HUES48 (cell line): ENCODE results near the gene UMPS.

ENCODE experiments used
- H3K27ac ChIP-seq: one replicate; pipeline ENCODE4 v1.7.0; 2013; ENCODE audit warnings: low read depth, low read length, inconsistent platforms
- H3K27me3 ChIP-seq: 2 replicates; pipeline ENCODE4 v1.6.1; 2013; ENCODE audit warnings: mild to moderate bottlenecking, low read length; ENCODE audit not compliant: control insufficient read depth, insufficient read depth
- H3K36me3 ChIP-seq: 2 replicates; pipeline ENCODE4 v1.6.1; 2013; ENCODE audit warnings: low read length; ENCODE audit not compliant: control insufficient read depth, insufficient read depth
- H3K4me1 ChIP-seq: 2 replicates; pipeline ENCODE4 v1.6.1; 2013; ENCODE audit warnings: mild to moderate bottlenecking, low read length; ENCODE audit not compliant: control insufficient read depth, insufficient read depth
- H3K4me3 ChIP-seq: 2 replicates; pipeline ENCODE4 v1.5.1; 2013; ENCODE audit warnings: mild to moderate bottlenecking, low read depth, low read length
- H3K9ac ChIP-seq: 2 replicates; pipeline ENCODE4 v1.6.1; 2013; ENCODE audit warnings: mild to moderate bottlenecking, low read depth, low read length, moderate library complexity
- H3K9me3 ChIP-seq: 2 replicates; pipeline ENCODE4 v1.6.1; 2013; ENCODE audit warnings: low read length; ENCODE audit not compliant: control insufficient read depth, insufficient read depth

The UMPS gene

DNA sequence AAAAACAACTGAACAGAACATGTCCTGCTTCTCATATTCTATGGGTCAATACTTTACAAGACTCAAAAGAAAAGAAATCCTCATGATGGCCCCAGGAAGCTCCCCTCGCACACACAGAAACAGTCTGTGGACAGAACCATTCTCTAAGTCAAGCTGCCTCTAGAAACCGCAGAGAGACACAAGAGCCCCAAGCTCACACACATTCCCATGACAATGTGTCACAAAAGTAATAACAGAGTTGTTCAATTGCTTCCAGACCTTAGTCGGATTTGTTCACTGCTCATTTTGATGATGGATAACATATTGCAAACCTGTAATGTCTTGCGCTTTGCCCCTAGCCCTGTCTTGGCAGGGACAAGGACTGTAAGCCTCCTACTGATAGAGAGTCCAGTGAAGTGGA, 60.9 kb downstream of the UMPS start:
- Histone ChIP-seq H3K27ac (no peak overlapping the region), H3K27me3 (no peaks in the 10 kb centered on the region), H3K9me3 (no peaks in the 10 kb centered on the region), H3K36me3 (peaks cover 60% of the 10 kb centered on the region), H3K4me3 (no peak overlapping the region), H3K4me1 (no peaks in the 10 kb centered on the region), H3K9ac (no peak overlapping the region)

DNA sequence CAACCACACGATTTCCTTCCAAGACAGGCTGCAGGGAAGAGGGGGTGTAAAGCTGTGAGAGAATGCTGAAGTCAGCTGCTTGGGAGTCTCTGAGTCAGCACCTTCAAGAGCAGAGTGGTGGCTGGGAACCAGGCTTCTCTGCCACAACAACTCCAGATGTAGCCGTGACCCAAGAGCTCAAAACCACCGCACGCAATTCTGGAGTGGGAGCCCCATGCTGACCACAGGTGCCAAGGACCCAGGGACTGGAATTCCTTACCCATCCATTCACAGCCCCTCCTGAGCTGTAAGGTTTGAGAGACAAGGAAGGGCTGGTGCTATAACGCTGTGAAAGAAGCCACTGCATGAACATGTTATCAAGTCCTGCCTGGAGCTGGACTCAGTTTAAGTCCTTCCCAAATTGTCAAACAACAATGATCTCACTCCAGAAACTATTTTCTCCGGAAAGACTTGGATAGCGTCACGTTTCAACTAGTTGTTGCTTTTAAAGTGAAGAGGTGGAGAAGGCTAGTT, 61.4 kb downstream of the UMPS start:
- H3K27ac ChIP-seq: no peak overlapping the region
- no peak overlapping the region for H3K4me3 ChIP-seq
- no peak overlapping the region for H3K9ac ChIP-seq
- H3K27me3 ChIP-seq: no peaks in the 10 kb centered on the region
- no peaks in the 10 kb centered on the region for H3K9me3 ChIP-seq
- peaks cover 60% of the 10 kb centered on the region for H3K36me3 ChIP-seq
- no peaks in the 10 kb centered on the region for H3K4me1 ChIP-seq

DNA sequence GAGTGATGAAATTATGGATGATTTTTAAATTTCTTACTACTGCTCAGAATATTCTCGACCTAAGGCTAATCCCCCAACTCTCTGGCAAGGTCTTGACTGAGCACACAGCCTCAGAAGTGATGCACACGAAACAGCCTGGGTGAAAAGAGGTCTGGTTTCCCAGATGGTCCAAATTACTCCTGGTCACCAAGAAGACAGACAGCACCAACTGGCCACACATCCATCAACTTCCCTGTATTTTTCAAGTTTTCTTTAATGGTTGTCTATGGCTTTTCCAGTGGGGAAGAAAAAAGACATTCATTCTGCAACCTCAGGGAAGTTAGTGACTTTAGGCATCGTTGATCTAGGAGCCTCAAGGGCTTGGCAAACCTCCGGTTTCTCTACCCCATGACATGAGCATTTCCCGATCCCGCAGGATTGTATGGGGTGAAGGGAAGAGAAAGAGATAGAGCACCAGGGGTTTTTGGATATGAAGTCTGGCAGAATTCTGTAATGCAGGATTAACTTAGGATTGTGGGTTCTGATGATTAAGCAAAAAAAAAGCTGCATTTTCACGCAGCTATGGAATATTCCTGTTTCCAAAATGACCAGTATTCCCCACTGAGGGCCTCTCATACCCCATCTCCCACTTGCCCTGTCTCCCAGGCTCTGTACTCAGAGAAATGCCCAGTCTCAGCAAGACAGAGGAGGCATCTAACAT, 62.2 kb downstream of the UMPS start:
- Histone ChIP-seq H3K36me3 (peaks cover 68% of the 10 kb centered on the region), H3K27me3 (no peaks in the 10 kb centered on the region), H3K9me3 (no peaks in the 10 kb centered on the region), H3K9ac (no peak overlapping the region), H3K4me3 (no peak overlapping the region), H3K4me1 (no peaks in the 10 kb centered on the region), H3K27ac (no peak overlapping the region)

DNA sequence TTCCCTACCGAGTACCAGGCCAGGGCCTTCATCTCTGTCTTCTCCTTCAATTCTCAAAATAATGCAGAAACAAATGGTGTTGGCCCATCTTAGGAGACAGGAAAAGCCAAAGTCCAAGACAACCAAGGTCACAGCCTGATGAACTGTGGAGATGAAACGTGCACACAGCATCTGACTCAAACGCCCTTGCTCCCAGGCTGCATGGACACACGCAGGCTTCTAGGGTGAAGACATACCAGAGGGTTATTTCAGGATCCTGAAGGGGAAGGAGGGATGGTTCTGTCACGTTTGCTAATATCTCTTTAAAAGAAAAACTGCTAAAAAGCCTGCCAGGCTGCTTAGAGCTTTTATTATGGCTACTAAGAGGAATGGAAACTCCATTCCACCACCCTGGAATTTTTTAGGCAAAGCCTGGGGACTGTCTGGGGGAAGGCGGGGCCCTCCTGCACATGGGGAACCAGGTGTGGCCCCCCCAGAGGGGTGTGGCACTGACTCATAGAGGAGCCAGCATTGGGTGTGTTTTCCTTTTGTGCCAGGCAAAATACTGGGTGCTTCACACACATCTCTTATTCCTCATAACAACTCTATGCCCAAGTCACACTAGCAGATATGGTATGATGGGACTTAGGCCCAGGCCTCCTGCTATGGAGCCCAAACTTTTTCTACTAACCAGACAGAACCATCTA, 62.9 kb downstream of the UMPS start:
- Histone ChIP-seq H3K9ac (no peak overlapping the region), H3K4me1 (no peaks in the 10 kb centered on the region), H3K9me3 (no peaks in the 10 kb centered on the region), H3K36me3 (peaks cover 70% of the 10 kb centered on the region), H3K4me3 (no peak overlapping the region), H3K27ac (no peak overlapping the region), H3K27me3 (no peaks in the 10 kb centered on the region)

DNA sequence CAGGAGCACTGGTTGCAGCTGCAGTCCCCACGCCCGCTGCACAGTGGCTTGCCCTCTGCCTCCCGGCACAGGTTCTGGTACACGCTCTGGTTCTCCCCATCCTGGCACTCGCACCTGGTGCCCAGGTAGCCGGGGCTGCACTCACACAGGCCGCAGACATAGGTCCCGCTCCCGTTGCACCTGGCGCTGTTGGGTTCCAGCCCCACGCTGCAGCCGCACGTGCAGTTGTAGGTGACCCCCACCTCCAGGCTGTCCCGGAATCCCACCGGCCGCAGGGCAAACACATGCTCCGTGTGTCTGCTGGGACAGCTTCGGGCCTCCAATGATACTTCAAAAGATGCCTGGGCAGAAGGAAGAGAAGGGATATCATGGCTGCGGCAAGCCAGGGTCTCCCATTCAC, 66.2 kb downstream of the UMPS start:
- no peak overlapping the region for H3K9ac ChIP-seq
- H3K4me1 ChIP-seq: peaks cover 7% of the 10 kb centered on the region; the same call in 1 of the 2 replicates
- peaks cover 62% of the 10 kb centered on the region for H3K36me3 ChIP-seq
- H3K27me3 ChIP-seq: no peaks in the 10 kb centered on the region
- H3K4me3 ChIP-seq: no peak overlapping the region
- H3K27ac ChIP-seq: no peak overlapping the region
- no peaks in the 10 kb centered on the region for H3K9me3 ChIP-seq

DNA sequence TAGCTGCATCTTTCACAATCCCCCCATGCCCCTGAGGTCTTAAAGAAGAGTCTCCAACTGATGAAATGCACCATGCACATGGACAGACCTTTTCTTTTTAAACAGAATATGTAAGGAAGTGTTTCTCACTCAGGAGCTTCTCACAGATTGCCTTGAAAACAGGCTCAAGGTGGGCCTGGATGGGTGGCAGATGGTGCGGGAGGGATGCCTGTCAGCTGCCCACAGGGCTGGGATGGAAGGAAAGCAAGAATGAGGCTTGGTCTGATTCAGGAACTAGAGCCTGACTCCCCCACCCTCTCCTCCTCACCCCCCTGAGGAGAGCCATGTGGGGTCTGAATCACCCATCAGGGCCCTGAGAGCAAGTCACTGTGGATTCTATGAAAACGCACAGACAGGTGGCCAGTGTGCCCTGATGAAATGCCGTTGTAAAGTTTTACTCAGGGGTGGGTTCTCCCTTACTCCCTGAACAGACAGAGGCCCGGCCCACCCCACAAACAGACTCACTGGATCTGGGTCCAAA, 67.2 kb downstream of the UMPS start:
- Histone ChIP-seq H3K4me1 (peaks cover 9% of the 10 kb centered on the region; the same call in 1 of the 2 replicates), H3K9ac (no peak overlapping the region), H3K27me3 (no peaks in the 10 kb centered on the region), H3K36me3 (peaks cover 57% of the 10 kb centered on the region), H3K27ac (no peak overlapping the region), H3K4me3 (no peak overlapping the region), H3K9me3 (no peaks in the 10 kb centered on the region)
